NCI-H2196 treated with DMSO at 0.1 percent for 48 hours (cell line): Measurements from ENCODE around the gene CFAP410.
"Not testable (repeated sequence)": the region's sequence is repeated elsewhere in the genome, so short reads cannot be mapped to it uniquely, and the experiment has no call there.

ENCODE experiments used
- DNase-seq: peaks from one replicate; lab custom pipeline; 2025; ENCODE audit not compliant: unreplicated experiment; lab: John Stamatoyannopoulos, UW

The CFAP410 gene

GRCh38 chr21:44351535-44352252, 12.5 kb upstream of the CFAP410 start:
- DNase-seq: no peak

GRCh38 chr21:44350773-44351481, 11.7 kb upstream of the CFAP410 start:
- no peak for DNase-seq

GRCh38 chr21:44349847-44350772, 10.9 kb upstream of the CFAP410 start:
- DNase-seq: no peak

DNA sequence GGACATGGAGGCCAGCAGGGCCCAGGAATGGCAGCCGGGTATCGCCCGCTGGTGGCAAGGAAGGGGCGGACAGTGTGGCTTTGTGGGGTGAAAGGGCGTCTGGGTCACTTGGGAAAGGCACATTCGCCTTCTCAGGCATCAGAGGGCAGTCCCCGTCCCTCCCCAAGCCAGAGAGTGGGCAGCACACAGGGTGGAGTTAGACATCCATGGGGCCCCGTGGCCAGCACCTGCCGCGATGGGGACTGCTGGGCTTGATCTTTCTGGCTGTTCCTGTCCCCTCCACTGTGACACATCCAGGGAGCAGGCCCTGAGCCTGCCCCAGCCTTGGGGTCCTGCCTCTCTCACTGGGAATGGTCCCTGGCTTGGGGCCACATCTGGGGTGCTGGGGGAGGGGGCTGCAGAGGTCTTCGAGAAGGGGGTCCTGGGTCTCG, 10.2 kb upstream of the CFAP410 start:
- no peak for DNase-seq

GRCh38 chr21:44348861-44349260, 9.7 kb upstream of the CFAP410 start:
- no peak for DNase-seq

- peak; percentile 19 for DNase-seq
These were observed 8.8 kb upstream of the CFAP410 start for GRCh38 chr21:44347911-44348451.

DNA sequence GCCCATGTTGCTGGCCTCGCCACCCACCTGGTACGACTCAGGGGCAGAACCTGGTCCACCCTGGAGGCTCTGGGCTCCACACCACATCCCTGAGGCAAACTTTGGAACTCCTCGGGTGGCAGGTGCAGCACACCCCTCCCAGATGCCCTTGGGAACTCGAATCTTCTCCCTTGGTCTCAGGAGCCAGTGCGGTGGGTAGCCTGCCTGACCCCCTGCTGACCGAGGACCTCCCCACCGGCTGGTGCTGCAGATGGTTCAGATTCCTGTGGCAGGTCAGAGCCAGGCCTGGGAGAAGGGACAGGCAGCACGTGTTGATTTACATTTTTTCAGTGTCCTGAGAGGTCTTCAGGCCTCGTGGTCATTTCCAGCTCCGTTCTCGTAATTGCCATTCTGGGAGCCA, 6.3 kb upstream of the CFAP410 start:
- DNase-seq: no peak

GRCh38 chr21:44344541-44345183, 5.5 kb upstream of the CFAP410 start:
- no peak for DNase-seq

GRCh38 chr21:44342981-44343380, 3.8 kb upstream of the CFAP410 start:
- not testable (repeated sequence) for DNase-seq

- DNase-seq: not testable (repeated sequence)
These were observed 2.7 kb upstream of the CFAP410 start for GRCh38 chr21:44341726-44342458.

DNA sequence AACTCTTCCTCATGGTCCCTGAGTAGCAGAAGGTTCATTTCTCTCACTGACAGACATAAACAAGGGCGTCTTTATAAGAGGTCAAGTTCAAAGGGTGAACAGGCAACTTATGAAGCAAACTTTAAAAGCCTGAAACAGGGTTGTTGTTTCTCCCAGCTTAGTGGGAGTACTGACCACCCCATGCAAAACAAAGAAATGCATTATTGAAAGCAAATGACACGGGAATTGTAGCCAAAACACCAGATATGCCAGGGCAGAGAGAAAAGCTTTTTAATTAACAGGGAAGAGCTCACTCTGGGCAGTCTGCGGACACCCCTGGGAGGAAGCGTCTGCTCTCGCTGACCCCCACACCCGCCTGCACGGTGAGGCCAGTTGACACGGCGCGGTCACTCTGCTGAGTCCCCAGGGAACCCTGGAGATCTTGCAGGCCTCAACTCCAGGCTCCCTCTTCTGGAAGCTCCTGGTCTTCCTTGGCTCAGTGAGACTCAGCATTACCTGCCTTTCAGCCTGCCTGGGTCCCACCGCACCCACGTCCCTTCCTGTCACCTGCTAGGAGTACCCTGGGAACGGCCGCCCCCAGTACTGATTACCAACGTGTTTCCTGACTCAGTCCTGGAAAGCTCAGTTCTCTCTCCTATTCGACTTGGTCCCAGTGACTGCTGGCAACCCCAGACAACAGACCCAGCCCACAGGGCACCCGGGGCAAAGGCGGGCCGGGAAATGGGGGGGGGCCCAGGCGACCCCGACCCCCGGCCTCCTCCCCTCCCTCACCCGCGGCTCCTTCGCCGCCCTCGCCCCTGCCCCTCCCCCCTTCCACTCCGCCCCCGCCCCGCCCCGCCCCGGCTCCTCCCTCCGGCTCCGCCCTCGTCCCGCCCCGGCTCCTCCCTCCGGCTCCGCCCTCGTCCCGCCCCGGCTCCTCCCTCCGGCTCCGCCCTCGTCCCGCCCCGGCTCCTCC, 972 bp downstream of the CFAP410 start:
- peak; percentile 41 for DNase-seq

GRCh38 chr21:44337449-44337848, 1.7 kb downstream of the CFAP410 start:
- no peak for DNase-seq

DNA sequence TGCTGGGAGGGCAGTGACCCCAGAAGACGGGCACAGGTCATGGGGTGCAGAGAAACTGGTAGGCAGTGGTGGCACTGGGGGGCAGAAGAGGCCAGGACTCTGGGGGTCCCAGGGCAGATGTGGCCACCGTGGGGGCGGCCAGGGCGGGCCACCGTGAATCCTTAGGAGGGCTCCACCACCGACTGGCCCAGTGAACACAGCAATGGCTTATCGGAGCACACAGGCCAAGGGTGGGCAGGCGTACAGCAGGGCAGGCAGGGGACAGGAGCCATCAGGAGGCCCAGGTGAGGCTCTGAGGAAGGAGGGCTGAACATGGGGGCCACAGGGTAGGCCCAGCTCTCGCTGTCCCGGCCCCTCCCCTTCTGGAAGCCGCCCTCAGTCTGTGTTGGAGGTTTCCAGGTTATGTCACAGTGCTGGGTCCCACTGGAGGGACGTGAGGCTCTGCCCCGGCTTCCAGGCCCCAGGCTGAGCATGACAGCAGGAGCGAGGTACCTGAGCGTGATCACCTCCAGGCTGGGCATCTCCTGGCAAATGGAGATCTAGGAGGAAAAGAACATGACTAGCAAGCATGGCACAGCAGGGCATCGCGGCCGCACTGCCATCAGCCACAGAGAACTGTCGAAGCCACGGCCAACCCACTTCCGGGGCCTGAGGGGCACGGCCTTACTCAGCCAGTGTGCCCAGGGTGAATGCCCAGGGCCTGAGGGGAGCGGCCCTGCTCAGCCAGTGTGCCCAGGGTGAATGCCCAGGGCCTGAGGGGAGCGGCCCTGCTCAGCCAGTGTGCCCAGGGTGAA, 3.7 kb downstream of the CFAP410 start:
- no peak for DNase-seq

DNA sequence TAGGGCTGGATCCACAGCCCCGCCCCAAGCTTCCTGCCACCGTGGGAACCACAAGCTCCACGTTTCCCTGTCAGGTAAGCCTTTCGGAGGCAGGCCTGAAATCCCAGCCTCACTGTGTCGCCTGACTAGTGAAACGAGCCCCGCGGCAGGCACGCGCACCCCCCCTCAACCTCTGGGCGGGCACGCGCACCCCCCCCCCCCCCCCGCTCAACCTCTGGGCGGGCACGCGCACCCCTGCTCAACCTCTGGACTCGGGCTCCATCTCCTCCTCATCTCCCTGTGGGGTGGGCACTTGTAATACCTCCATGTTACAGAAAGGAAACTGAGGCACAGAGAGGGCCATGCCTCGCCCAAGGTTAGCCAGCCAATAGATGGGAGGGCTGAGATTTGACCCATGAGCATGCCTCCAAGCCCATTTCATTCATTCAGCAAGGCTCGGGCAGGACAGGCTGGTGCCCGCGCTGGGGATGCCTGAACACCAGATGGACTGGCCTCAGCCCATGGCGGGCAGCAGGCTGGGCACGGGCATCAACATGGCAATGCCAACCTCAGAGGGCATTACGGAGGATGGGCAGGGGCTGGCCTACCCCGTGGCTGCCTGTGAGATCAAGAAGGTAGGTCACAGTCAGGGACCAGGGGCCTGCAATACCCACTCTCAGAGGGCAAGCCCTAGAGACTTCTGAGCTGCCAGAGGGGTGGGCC, 4.7 kb downstream of the CFAP410 start:
- no peak for DNase-seq

DNA sequence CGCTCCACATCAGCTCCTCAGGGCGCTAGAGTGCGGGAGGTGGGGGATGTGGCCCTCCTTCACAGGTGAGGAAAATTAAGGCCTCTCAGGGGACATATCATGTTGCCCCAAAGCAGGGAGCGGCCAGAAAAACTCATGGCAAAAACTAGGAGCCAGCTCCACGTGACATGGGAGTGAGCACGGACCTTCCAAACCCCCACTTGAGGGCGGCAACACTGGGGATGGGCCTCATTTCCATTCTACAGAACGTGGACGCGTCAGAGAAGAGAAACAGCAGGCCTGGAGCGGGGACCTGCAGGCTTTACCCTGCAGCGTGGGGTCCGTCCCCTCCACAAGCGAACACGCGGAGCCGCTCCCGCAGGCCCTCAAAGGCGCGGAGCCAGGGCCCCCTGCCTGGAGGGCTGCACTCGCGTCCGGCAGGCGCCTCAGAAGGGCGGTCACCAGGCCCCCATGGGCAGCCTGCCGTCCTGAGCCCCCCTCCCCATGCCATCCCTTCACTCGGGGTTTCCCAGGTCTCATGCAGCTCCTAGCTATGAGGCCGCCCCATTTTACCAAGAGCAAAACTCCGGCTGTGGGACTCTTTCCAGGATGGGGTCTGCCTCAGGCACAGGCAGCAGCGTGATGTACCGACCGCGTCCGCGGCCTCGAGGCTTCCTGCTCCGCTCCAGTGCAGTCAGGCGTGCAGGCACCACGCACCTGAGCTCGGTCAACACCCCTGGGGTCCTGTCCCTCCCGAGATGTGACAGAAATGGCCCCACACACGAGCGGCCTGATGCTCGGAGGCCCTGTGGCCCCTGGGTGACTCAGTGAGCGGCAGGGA, 5.5 kb downstream of the CFAP410 start:
- no peak for DNase-seq

- DNase-seq: no peak
These were observed 6.2 kb downstream of the CFAP410 start for GRCh38 chr21:44332965-44333364.

GRCh38 chr21:44332383-44332782, 6.8 kb downstream of the CFAP410 start:
- DNase-seq: no peak
